Peyer's patch (tissue), 4 donors: ENCODE results near the gene SEMA3B. TPM values are rescaled to one million over a fixed set of nuclear protein-coding genes. Genes with fewer than 3 reads are reported as not detected.

Source experiments
- DNase-seq, 3 donors: peaks; one replicate each; pipeline ENCODE4 v3.0.0-alpha.2; 2017 to 2019
- H3K27ac ChIP-seq, 4 donors: fragments of 200-600 bp; sonication (generic); one replicate each; pipeline ENCODE4 v1.5.1; 2016 to 2019
- H3K27me3 ChIP-seq, 2 donors: fragments of 200-600 bp; sonication (generic); one replicate each; pipeline ENCODE4 v1.5.1; 2019
- H3K36me3 ChIP-seq, 3 donors: fragments of 200-600 bp; sonication (generic); one replicate each; pipeline ENCODE4 v1.5.1; 2016 to 2019
- H3K4me1 ChIP-seq, 4 donors: fragments of 200-600 bp; sonication (generic); one replicate each; pipeline ENCODE4 v1.5.1; 2016 to 2019
- H3K4me3 ChIP-seq, 4 donors: fragments of 200-600 bp; sonication (generic); 1 replicate in 3 of 4; 2 replicates in 1 of 4; pipeline ENCODE4 v1.5.1; 2016 to 2019; ENCODE audit warnings: mild to moderate bottlenecking in 1 of 4
- H3K9me3 ChIP-seq, 4 donors: fragments of 200-600 bp; sonication (generic); one replicate each; pipeline ENCODE4 v1.5.1; 2016 to 2019; ENCODE audit warnings: mild to moderate bottlenecking in 1 of 4
- POLR2A ChIP-seq, 2 donors: fragments of 450-650 bp; IDR thresholded peaks; one replicate each; pipeline ENCODE4 v1.5.1; 2017; ENCODE audit warnings: antibody characterized with exemption in 2 of 2, mild to moderate bottlenecking in 2 of 2, moderate library complexity in 2 of 2
- total RNA-seq, 4 donors: library from RNA; depleted of rRNA; stranded (reverse); fragments of >200 nt; gene quantifications; one replicate each; pipeline ENCODE4 v1.1.0, GENCODE V29; 2016
- TF ChIP-seq, protein P1 (sequence below), 6 experiments: fragments of 450-650 bp in 4 of 6; fragments of 200-600 bp in 2 of 6; sonication (generic) in 1 of 6; IDR thresholded peaks; one replicate each; pipeline ENCODE4 v1.5.1; 2017 to 2019; ENCODE audit warnings: antibody characterized with exemption in 6 of 6, mild to moderate bottlenecking in 3 of 6, moderate library complexity in 1 of 6

The SEMA3B gene
- total RNA-seq, 4 donors from 2014 or later = 56.1 to 367 (median 267) TPM

DNA sequence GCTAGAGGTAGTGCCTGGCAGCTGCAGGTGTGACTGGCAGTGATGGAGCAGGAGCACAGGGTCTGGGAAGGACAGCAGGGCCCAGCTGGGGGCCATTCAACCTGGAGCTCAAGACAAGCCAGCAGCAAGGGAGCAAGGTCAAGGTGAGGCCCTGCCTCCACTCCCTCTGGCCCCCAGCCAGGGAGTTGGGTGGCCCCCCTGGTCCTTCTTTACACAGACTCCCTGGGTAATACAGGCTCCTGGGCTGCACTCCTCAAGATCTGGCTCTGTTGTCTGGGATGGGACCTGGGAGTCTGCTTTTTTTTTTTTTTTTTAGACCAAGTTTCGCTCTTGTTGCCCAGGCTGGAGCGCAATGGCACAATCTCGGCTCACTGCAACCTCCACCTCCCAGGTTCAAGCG is 18.4 kb upstream of the SEMA3B start:
- TF ChIP-seq, protein P1, sequence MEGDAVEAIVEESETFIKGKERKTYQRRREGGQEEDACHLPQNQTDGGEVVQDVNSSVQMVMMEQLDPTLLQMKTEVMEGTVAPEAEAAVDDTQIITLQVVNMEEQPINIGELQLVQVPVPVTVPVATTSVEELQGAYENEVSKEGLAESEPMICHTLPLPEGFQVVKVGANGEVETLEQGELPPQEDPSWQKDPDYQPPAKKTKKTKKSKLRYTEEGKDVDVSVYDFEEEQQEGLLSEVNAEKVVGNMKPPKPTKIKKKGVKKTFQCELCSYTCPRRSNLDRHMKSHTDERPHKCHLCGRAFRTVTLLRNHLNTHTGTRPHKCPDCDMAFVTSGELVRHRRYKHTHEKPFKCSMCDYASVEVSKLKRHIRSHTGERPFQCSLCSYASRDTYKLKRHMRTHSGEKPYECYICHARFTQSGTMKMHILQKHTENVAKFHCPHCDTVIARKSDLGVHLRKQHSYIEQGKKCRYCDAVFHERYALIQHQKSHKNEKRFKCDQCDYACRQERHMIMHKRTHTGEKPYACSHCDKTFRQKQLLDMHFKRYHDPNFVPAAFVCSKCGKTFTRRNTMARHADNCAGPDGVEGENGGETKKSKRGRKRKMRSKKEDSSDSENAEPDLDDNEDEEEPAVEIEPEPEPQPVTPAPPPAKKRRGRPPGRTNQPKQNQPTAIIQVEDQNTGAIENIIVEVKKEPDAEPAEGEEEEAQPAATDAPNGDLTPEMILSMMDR (IDR thresholded peaks at IDR 0.05) = no peak
- no peak for TF ChIP-seq POLR2A (IDR thresholded peaks at IDR 0.05)
- DNase-seq = no peak
- peaks cover 0 to 34% (median 0%) of the 10 kb centered on the region in 3 donors for H3K36me3 ChIP-seq
- H3K4me3 ChIP-seq = no peak overlapping the region
- no peaks in the 10 kb centered on the region for H3K9me3 ChIP-seq
- peak overlapping the region in 3 of 4 donors; percentile 0 to 86 (median 35) for H3K27ac ChIP-seq
- no peaks in the 10 kb centered on the region for H3K27me3 ChIP-seq
- H3K4me1 ChIP-seq = peaks cover 3 to 88% (median 31%) of the 10 kb centered on the region in 4 donors

DNA sequence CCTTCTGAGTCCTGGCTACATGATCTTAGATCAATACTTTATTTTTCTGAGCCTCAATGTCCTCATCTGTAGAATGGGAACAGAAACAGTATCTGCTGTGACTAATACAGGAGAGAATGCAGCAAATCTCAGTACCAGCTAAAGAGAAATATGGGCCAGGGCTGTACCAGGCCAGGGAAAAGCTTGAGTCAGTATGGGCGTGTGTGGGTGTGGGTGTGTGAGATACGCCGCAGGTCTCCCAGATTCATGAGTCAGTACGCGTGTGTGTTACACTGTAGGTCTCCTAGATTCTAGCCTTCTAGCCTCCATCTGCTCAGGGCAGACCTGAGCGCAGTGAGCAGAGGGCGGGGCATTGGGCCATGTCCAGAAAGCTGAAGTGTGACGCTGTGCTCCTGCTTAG is 17.7 kb upstream of the SEMA3B start:
- Histone ChIP-seq H3K27me3 (no peaks in the 10 kb centered on the region), H3K9me3 (no peaks in the 10 kb centered on the region), H3K4me3 (no peak overlapping the region), H3K27ac (peak overlapping the region in 2 of 4 donors; percentile 38 to 47), H3K4me1 (peaks cover 0 to 82% (median 24%) of the 10 kb centered on the region in 4 donors), H3K36me3 (peaks cover 0 to 39% (median 0%) of the 10 kb centered on the region in 3 donors)
- no peak for TF ChIP-seq POLR2A (IDR thresholded peaks at IDR 0.05)
- TF ChIP-seq, protein P1 (IDR thresholded peaks at IDR 0.05) = no peak
- peak in 2 of 3 donors; percentile 66 to 68 for DNase-seq

GRCh38 chr3:50254577-50255250 is 14.2 kb upstream of the SEMA3B start:
- H3K4me3 ChIP-seq = no peak overlapping the region
- no peak for TF ChIP-seq POLR2A (IDR thresholded peaks at IDR 0.05)
- TF ChIP-seq, protein P1 (IDR thresholded peaks at IDR 0.05) = no peak
- H3K4me1 ChIP-seq = peaks cover 0 to 51% (median 7%) of the 10 kb centered on the region in 4 donors
- H3K27me3 ChIP-seq = no peaks in the 10 kb centered on the region
- DNase-seq = peak in 1 of 3 donors; percentile 80
- peaks cover 0 to 7% (median 0%) of the 10 kb centered on the region in 4 donors for H3K9me3 ChIP-seq
- H3K27ac ChIP-seq = peak overlapping the region; percentile 48 to 75 (median 64)
- H3K36me3 ChIP-seq = peaks cover 0 to 69% (median 0%) of the 10 kb centered on the region in 3 donors

DNA sequence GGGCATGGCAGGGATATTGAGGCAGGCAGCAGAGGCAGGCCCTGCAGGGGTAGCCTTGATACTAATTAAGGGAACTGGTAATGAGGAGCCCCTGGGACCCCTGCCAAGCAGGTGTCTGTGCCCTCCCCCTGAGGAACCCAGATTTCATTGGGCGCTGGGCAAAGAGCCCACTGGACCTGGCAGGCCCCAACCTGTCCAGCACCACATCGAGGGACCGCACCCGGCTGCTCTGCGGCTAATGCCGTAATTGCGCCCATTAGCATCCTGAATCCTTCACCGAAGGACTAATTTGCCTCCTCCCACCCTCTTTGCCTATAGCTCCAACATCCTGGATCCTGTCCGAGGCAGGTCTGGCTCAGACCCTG is 13.7 kb upstream of the SEMA3B start:
- Histone ChIP-seq H3K4me1 (peaks cover 1 to 48% (median 7%) of the 10 kb centered on the region in 4 donors), H3K36me3 (peaks cover 0 to 69% (median 0%) of the 10 kb centered on the region in 3 donors), H3K27ac (peak overlapping the region in 3 of 4 donors; percentile 57 to 75 (median 70)), H3K9me3 (peaks cover 0 to 7% (median 0%) of the 10 kb centered on the region in 4 donors), H3K4me3 (no peak overlapping the region), H3K27me3 (no peaks in the 10 kb centered on the region)
- TF ChIP-seq POLR2A (IDR thresholded peaks at IDR 0.05) = no peak
- TF ChIP-seq, protein P1 (IDR thresholded peaks at IDR 0.05) = no peak
- DNase-seq = no peak

GRCh38 chr3:50256978-50257890 is 11.7 kb upstream of the SEMA3B start:
- H3K9me3 ChIP-seq = peaks cover 0 to 7% (median 0%) of the 10 kb centered on the region in 4 donors
- no peaks in the 10 kb centered on the region for H3K27me3 ChIP-seq
- DNase-seq = peak in 2 of 3 donors; percentile 73 to 76
- peaks cover 6 to 49% (median 13%) of the 10 kb centered on the region in 4 donors for H3K4me1 ChIP-seq
- no peak overlapping the region for H3K4me3 ChIP-seq
- peaks cover 0 to 64% (median 0%) of the 10 kb centered on the region in 3 donors for H3K36me3 ChIP-seq
- TF ChIP-seq, protein P1 (IDR thresholded peaks at IDR 0.05) = peak in 5 of 6 experiments; percentile 25 to 64 (median 55)
- TF ChIP-seq POLR2A (IDR thresholded peaks at IDR 0.05) = no peak
- peak overlapping the region in 1 of 4 donors; percentile 19 for H3K27ac ChIP-seq
